Stimulated activated CD4-positive, alpha-beta T cell treated with anti-CD3 and anti-CD28 coated beads, Interleukin-12 subunit alpha, Interleukin-12 subunit beta, amount 100 ng/mL, for 4 hours (primary cell): ENCODE results near the gene ZFP1.
"Not testable (repeated sequence)": the region's sequence is repeated elsewhere in the genome, so short reads cannot be mapped to it uniquely, and the experiment has no call there.

Source experiments
- DNase-seq: peaks from one replicate; pipeline ENCODE4 v3.0.0-alpha.2; 2020

Gene ZFP1

DNA sequence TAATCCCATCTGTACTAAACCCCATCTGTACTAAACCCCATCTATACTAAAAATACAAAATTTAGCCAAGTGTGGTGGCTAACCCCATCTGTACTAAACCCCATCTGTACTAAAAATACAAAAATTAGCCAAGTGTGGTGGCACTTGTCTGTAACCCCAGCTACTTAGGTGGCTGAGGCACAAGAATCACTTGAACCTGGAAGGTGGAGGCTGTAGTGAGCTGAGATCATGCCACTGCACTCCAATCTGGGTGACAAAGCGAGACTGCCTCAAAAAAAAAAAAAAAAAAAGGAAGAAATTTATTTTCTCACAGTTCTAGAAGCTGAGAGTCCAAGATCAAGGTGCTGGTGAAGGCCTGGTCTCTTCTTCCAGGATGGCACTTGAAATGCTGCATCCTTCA lies 12.1 kb downstream of the ZFP1 start:
- no peak for DNase-seq

DNA sequence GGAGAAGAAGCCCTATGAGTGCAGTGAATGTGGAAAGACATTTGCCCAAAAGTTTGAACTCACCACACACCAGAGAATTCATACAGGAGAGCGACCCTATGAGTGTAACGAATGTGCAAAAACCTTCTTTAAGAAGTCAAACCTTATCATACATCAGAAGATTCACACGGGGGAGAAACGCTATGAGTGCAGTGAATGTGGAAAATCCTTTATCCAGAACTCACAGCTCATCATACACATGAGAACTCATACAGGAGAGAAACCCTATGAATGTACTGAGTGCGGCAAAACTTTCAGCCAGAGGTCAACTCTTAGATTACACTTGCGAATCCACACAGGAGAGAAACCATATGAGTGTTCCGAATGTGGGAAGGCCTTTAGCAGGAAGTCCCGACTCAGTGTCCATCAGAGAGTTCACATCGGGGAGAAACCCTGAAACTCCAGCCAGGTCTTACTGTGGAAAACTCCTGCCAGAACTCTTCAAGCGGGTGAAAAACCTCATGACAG lies 21.6 kb downstream of the ZFP1 start:
- DNase-seq, result no peak

DNA sequence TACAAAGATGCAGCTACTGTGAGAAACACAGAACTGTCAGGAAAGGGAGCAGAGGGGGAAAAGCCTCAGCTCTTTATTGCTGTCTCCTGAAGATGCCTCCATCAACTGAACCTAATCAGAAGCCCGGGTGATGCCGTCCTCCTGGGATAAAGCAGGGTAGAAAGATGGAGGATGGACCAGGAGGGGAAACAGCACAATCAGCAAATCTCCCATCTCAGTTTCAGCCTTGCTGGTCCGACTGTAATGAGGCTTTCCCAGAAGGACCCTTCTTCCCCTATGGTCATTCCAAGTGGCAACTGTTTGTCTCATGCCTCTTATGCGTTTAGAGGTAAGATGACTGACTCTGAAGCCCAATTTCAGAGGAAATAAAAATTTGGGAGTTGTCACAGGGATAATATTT lies 24.3 kb downstream of the ZFP1 start:
- DNase-seq, result no peak

DNA sequence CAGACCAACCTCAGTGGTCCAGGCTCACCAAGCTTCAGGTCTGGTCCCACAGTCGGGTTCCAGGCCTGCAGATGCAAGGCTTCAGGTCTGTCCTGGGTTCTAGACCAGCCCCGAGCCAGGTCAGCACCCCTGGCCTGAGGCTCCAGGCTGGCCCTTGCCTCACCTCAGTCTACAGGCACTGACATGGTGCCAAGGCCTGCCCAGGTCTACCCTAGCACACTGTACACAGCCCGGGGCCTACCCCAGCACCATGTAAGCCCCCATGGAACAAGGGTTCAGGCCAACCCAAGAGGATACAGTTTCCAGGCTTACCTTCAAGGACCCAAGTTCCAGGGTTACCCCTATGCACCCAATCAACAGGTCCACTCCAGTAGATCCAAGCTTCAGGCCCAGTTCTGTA lies 26.8 kb downstream of the ZFP1 start:
- DNase-seq, result no peak

DNA sequence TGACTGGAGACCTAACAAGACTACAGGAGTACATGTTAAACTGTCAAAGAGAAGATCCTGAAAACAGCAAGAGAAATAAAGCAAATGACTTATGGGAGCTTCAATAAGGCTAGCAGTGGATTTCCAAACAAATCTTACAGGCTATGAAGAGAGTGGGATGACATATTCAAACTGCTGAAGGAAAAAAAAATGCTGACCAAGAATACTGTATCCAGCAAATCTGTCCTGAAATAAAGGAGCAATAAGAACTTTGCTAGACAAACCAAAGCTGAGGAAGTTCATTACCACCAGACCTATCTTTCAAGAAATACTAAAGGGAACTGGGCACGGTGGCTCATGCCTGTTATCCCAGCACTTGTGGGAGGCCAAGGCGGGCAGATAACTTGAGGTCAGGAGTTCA lies 28.6 kb downstream of the ZFP1 start:
- no peak for DNase-seq

DNA sequence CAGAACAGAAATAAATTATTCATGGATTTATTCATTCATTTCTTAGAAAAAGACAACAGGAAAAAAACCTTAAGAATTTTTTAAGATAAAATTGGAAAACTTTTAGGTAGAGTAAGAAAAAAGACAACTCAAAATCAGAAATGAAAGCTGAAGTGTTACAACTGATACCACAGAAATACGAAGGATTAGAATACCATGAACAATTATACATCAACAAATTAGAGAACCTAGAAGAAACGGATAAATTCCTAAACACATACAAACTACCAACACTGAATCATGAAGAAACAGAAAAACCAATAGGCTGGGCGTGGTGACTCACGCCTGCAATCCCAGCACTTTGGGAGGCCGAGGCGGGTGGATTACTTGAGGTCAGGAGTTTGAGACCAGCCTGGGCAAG lies 30.9 kb downstream of the ZFP1 start:
- no peak for DNase-seq

DNA sequence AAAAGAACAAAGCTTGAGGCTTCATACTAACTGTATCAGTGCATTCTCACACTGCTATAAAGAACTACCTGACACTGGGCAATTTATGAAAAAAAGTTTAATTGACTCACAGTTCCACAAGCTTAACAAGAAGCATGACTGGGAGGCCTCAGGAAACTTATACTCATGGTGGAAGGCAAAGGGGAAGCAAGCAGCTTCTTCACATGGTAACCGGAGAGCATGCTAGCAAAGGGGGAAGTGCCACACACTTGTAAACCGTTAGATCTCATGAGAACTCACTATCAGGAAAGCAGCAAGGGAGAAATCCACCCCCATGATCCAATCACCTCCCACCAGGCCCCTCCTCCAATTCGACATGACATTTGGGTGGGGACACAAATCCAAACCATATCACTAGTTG lies 33.3 kb downstream of the ZFP1 start:
- DNase-seq, result no peak

DNA sequence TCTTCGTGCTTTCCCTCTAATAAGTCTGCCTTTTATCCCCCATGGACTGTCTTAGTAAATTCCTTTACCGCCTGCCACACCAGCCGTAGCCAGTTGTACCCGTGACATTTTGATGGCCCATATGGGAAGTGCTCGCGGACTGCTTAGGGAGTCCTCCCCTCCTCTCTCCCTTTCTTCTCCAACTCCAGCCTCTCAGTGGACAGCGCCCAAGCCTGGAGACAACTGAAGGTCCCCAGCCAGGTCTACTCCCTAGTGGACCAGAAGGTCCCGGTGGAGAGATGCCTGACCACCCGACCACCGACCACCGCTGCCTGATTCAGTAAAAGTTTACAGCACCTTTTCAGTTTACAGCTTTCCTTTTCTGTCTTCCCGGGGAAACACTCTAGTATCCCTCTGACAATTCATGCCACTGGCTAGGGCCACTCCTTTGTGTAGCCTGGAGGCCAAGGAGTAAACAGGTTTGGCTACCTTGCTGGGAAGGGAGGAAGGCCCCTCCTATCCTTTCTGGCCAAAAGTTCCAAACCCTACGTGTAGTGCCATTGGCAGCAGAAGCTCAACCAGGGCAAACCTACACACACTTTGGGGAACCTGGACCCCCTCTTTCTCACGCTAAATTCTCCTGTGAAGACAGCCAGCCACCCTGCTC lies 40.6 kb downstream of the ZFP1 start:
- no peak for DNase-seq

DNA sequence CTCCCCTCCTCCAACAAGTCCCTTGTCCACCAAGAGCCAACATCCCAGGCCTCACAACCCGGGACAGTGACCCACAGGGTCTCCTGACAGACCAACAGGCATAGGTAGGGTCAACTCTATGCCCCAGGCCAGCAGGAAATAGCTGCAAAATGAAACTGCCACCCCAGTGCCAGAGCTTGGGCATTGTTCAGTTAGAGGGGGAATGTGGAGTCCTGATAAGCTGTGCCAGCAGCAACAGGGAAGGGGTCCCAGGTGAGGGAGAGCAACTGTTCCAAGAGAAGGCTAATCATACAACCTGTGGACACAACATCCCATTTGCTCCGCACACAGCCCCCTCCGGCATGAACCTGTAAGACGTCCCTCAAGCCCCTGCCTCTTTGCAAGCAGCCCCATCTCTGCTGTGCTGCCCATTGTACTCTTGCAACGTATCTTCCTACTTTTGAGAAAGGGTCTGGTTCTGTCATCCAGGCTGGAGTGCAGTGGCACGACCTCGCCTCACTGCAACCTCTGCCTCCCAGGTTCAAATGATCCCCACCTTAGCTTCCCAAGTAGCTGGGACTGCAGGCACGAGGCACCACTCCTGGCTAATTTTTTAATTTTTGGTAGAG lies 41.4 kb downstream of the ZFP1 start:
- DNase-seq, result no peak

DNA sequence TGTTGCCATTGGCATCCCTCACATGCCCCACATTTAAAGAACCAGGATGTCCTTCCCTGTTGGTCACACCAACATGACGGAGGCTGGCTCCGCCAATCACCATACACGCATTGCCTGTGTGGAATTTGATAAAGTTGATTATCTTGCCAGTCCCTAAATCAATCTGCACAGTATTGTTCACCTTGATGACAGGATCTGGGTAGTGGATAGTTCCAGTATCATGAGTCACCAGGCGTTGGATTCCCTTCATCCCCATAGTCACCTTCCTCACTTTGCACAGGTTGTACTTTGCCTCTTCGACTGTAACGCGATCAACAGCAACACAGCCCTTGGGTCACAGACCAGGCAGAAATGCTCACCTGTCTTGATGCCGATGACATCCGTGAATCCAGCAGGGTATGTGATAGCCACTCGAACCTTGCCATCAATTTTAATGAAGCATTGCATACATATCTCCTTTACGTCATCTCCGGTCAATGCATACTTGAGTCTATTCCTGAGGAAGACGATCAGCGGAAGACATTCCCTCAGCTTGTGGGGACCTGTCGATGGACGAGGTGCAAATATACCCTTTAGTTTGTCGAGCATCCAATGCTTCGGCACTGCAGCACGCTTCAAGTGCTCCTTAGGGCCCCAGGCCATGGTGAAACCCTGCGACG lies 44.4 kb downstream of the ZFP1 start:
- no peak for DNase-seq

DNA sequence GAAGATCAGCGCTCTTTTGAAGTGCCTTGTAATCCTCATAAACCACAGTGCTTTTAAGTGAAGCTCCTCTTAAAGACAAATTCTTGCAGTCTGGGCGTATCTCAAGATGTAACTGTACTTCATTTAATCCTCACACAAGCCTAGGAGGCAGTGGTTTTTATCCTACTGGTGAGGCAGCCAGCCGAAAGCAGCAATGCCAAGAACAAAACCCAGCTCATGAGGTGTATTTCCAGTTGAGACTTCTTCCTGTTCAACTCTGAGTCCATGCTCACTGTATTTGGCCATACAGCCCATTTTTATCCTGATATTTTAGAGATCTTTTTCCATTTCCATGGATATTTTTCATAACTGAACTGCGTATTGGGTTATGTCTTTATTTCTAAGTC lies 44.9 kb downstream of the ZFP1 start:
- DNase-seq, result no peak

DNA sequence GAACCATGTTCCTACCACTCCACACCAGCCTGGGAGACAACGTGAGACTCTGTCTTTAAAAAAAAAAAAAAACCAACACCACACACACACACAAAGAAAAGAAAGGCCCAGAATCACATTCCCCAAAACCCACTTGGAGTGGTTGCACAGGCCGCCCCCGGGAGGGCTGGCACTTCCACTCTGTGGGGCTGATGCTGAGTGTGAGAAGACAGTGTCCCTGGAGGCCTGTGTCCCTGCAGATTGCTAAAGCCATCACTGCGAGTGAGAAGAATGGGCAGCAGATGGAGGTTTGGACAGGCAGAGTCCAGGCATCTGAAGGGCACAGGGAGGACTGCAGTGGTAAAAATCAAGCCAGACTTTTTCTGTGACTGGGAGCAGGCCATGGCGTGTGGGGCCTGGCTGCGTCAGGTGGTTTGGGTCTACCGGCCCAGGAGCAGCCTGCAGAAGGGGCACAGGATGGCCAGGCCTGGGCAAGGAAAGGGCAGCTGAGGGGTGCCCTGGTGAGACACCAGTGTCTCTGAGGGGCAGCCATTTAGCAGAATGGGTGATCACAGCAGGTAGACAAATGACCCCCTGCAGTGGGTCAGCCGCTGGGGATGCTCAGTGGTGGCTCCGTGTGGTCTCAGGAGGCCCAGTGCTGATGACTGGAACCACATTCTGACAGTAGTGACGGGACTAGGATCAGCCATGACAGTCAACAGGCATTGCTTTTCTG lies 45.6 kb downstream of the ZFP1 start:
- no peak for DNase-seq

DNA sequence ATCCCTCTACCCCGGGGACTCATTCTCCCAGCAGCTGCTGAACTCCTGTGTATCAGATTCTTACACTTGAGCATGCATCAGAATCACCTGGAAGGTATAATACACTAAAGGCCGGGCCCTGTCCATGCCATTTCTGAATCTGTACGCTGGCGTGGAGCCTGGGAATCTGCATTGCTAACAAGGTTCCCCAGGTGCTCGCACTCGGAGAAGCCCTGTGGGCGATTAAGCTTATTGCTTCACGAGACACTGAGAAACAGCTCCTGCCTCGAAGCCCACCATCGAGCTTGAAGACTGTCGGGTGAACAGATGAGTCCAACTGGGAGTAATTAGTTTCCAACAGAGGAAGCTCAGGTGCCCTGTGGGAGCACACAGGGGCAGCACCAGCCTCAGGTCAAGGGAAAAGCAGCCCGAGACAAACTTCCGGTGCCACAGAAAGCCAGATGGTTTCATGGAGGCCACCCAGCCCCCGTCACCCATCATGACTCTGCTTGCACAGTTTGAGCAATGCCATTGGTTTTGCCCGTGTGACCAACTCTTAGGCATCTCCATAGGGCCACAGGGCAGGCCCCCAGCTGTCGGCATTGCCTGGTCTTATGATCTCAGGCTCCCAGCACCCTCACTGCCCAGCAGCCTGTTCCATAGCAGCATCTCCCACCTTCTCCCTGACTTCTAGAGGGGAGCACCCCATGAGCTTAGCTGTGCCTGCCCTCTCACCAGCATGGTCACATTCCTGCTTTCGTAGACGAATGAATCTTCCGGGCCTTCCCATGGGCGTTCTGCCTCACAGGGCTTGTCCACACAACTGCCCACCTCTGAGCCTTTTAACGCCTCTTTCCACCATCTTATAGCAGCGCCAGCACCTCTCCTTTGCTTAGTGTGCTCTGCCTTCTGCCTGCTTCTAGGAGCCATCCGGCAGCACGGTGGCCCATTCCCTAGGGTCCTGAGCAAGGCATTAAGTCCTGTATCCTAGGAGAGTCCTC lies 47.8 kb downstream of the ZFP1 start:
- DNase-seq, result no peak

DNA sequence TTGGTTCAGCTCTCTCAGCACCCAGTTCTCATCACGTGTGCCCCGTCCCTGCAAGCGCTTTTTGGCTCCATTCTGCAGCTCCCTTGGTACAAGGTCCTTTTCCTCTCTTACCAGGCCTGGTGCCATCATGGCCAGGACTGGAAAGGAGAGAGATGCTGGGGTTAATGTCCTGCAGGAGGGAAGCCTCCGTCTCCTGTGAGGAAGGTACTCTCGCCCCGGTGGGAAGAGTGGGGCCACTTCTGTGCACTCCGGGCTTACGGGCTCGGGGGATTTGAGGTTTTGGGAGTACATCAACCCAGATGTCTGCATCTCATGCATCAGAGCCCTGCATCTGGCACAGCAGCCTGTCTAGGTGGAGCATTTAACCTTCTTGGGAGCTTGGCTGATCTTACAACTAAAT lies 48.5 kb downstream of the ZFP1 start:
- DNase-seq, result no peak

DNA sequence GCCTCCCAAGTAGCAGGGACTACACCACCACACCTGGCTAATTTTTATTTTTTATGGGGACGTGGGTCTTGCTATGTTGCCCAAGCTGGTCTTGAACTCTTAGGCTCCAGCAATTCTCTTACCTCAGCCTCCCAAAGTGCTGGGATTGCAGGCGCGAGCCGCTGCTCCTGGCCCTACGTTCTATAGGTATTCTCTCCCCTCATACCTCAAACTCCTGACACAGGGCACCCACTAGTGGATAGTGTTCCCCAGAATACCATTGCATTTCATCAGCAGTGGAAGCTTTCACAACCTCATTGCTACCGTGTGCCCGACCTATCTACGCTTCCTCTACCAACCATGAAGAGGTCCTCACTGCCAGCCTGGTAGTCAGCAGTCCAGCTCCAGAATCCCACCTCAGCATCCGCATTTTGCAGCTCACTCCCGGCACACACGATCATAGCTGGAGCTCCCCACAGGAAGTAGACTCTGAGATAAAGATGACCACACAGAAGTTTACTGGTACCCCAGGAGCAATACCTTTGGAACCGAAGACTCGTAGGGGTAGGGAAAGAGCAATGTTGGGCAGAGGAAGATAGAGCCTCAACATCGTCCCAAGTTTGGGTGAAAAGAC lies 49.3 kb downstream of the ZFP1 start:
- DNase-seq, result no peak

DNA sequence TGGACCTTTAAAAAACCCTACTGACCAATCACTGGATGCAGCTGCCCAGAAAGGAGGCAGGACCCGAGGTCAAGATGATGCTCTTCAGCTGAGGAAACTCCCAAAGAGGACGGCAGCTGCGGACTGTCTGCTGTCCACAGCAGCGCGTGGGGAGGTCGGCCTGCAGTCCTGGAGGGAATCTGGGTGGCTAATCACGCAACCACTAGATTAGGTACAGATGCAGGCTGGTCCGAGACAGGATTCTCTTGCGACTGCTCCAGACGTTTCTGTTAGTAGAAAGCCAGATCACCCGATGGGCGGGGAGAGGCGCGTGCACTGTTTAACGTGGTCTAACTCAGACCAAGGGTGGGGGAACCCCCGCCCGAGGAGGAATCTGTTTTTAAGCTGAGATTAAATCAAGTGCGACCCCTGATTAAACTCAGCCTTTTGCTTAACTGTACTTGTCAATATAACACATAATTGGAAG lies 49.8 kb downstream of the ZFP1 start:
- DNase-seq, result no peak

DNA sequence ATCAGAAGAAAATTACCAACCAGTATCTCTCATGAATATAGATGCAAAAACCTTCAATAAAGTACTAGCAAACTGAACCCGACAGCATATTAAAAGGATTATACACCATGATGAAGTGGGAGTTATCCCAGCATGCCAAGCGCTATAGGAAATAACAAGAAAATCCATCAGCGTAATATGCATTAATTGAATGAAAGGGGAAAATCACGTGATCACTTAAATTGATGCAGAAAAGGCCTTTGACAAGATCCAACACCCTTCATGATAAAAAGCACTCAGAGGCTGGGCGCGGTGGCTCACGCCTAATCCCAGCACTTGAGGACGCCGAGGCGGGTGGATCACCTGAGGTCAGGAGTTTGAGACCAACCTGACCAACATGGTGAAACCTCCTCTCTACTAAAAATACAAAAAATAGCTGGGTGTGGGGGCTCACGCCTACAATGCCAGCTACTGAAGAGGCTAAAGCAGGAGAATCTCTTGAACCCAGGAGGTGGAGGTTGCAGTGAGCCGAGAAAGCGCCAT lies 53.8 kb downstream of the ZFP1 start:
- no peak for DNase-seq

DNA sequence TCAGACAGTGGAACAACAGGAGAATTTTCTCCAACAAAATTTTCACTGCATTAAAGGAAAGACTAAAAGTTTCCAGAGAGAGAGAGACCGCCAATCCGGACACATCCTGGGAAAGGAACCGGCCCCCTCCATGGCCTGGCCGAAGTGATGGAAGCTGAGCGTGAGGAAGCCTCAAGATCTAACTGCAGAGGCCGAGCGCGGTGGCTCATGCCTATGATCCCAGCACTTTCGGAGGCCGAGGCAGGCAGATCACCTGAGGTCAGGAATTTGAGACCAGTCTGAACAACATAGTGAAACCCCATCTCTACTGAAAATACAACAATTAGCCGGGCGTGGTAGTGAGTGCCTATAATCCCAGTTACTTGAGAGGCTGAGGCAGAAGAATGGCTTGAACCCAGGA lies 54.8 kb downstream of the ZFP1 start:
- DNase-seq, result no peak

DNA sequence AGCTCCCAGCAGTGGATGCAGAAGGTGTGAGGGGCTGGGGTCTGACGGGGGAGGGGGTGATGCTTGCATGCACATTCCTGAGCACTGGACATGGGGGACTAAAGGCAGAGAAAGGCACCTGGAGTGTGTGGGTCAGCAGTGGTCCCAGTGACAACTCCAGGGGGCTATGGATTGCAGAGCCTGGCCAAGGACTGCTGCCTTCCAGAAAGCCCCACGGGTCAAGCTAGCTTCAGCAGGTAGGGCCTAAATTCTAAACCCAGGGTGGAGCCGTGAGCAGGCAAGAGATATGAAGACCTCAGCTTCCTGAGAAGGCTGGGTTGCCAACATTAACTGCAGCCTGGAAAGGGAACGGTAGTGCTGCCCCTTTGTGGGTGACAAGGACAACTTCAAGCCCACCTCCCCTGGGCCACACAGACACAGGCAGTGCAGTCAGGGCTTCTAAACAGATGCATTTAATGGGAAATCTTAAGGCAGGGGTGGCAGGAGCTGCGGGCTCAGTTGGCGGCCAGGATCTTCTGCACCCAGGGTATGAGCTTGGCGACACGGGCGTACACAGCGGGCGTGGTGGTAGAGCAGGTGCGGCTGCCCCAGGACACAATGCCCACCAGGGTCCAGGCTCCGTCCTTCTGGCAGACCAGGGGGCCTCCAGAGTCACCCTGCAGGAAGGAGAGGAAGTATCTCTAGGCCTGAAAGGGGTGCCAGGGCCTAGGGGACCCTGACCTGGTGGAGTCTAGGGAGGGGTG lies 55.5 kb downstream of the ZFP1 start:
- DNase-seq, result no peak

DNA sequence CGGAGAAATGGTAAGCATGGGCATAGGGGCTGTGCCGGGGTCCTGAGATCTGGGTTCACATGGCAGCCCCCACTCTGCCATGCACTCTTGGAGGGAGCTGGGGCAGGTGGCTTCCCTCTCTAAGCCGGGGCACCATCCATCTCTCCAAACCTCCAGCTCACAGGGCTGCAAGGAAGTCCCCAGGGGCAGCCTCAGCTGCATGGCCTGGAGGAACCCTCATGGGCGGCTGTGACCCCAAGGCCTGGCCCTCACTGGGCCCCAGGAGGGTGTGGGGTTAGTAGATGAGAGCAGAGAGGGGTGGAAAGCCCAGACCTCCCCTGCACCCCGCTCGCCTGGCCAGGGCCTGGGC lies 56.1 kb downstream of the ZFP1 start:
- DNase-seq, result no peak

DNA sequence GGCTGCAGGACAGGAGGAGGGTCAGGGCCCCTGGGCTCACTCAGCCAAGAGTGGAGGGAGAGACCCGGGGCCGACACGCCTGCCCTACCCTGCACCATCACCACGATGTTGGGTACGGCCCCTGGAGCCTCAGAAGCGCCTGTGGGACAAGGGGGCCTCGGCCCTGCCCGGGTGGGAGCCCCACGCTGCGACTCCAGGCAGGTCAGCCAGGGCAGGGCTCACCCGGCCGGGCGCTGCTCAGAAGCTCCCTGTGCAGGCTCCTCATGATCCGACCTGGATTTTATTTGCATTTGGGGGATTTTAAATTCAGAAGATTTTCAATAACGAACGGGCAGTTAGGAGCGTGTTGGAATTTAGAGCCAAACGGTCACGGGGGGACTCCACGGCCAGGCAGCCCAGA lies 56.6 kb downstream of the ZFP1 start:
- DNase-seq, result not testable (repeated sequence)
